ENCODE data around the gene OTOG.

OTOG gene

DNA sequence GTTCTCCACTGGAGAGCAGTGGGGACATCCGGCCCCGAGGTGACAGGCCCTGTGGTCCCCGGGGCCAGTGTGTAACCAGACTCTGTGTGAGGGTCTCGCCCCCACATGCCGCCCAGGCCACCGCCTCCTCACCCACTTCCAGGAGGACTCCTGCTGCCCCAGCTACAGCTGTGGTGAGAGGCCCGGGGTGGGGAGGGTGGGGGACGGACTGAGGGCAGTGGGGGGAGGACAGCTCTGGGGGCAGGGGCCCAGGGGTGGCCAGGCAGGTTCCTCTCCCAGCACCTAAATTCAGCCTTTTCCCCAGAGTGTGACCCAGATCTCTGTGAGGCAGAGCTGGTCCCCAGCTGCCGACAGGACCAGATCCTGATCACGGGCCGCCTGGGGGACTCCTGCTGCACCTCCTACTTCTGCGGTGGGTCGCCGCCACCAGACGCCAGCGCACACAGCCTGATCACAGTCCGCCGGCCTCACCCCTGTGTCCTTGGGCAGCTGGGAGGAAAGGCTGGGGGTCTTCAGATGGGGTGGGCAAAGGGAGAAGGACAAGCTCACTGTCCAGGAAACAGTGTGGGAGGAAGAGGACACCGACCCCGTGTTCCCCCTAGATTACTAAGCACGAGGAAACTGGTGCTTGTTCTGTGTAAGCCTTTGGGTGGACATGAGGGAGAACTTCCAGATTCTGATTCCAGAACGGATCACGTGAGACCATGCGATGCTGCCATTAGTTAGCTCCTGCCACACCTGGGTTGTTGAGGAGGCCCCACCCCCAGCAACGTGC is 87.9 kb downstream of the OTOG start:
- no peak for DNase-seq

DNA sequence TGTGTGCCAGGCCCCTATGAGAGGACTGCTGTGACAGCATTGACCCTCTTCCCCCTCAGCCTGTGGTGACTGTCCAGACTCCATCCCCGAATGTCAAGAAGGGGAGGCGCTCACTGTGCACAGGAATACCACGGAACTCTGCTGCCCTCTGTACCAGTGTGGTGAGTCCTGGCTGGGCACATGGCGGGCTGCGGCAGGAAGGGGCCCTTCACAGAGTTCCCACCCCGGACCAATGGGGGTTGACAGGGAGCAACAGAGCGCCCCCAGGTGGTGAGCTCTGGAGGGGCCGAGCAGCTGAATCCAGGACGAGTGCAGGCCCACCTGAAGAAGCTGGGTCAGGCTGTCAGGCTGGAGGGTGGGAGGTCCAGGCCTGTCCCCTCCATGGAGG is 88.5 kb downstream of the OTOG start:
- no peak for DNase-seq

DNA sequence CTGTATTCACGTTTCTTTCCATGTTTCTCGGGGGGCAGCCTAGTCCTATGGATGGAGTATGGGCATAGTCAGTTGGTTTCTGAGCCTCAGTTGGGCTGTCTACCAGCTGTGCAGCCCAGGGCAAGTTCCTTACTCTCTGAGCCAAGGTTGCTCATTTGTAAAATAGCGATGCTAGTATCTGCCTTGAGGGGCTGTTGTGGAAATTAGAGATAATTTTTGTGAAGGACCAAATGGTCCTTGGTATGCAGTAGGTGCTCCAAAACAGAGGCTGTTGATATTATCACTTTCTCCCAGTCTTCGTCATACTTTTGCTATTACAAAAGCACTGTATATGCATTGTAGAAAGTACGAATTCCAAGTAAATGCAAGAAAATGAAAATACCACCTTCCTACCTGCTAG is 89.7 kb downstream of the OTOG start:
- DNase-seq: no peak

DNA sequence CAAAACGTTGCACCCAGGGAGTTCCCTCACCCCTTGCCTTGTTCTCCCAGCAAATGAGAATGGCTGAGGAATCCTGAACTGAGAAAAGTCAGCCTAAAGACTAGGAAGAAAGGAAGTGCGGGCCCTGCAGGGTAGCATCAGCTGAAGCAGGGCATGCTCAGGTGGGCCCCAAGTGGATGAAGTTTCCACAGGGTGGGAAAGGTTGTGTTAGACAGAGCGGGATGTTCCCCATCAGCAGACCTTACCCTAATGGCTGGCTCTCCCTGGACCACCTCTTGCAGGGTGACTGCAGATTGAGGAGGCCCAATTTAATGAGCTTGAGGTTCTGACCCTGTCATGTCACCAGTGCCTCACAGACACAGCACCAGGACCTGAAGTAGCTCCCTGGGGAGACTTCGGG is 90.8 kb downstream of the OTOG start:
- DNase-seq: no peak

DNA sequence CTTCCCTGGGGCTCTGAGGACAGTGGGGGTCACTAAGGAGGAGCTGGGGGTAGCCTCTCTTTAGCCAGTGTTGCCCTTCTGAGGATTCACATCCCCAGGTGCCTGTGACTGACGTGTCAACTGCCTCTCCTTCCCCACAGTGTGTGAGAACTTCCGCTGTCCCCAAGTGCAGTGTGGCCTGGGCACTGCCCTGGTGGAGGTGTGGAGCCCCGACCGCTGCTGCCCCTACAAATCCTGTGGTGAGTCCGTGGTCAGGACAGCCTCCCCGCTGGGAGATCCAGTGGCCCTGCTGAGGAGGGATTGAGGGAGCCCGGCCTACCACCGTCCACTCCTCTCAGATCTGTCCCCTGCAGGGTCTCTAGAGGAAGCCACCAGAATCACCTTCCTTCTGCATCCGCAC is 91.3 kb downstream of the OTOG start:
- DNase-seq: no peak

DNA sequence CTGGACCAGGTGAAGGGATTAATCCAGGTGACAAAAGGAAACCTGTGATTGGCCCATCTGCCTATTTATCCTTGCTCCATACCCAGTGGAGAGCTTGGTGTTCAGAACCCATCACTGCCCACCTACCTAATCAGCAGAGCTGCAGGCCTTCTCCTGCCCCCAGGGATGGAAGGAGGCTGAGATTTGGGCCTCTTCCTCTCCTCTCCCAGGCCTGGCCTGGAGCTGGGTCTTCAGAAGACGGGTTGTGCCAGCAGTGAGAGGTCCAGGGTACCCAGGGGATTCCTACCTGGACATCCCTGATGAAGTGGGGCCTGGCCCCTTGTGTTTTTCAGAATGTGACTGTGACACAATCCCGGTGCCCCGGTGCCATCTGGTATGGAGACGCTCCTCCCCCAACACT is 92.0 kb downstream of the OTOG start:
- no peak for DNase-seq

DNA sequence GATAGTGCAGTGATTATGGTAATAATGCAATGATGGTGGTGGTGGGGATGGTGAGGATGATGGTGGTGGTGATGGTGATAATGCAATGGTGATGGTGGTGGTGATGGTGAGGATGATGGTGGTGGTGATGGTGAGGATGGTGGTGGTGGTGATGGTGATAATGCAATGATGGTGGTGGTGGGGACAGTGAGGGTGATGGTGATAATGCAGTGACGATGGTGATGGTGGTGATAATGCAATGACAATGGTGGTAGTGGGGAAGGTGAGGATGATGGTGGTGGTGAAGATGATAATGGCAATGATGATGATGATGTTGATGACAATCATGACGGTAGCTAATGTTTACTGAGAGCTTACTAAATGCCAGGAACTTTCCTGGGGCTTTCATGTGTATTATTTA is 92.7 kb downstream of the OTOG start:
- DNase-seq: no peak

DNA sequence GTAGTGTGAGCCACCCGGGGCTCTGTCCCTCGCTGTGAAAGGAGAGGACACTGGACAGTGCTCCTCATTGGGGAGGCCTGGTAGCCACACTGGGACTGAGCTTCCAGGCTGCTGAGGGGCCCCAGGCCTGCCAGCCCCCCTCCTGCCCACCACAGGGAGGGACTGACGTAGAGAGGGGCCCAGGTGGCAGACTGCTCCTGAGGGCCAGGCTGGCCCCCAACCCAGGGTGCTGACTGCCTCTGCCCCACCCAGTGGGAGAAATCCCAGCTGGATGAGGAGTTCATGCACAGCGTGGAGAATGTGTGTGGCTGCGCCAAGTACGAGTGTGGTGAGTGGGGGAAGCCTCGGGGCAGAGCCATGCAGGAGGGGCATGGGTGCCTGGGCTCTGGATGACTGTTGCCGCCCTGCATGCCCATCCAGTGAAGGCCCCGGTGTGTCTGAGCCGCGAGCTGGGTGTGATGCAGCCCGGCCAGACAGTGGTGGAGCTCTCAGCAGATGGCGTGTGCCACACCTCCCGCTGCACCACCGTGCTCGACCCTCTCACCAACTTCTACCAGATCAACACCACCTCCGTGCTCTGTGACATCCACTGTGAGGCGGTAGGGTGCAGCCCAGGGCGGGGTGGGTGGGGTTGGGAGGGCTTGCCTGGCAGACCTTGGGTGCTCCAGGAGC is 93.6 kb downstream of the OTOG start:
- DNase-seq: no peak

DNA sequence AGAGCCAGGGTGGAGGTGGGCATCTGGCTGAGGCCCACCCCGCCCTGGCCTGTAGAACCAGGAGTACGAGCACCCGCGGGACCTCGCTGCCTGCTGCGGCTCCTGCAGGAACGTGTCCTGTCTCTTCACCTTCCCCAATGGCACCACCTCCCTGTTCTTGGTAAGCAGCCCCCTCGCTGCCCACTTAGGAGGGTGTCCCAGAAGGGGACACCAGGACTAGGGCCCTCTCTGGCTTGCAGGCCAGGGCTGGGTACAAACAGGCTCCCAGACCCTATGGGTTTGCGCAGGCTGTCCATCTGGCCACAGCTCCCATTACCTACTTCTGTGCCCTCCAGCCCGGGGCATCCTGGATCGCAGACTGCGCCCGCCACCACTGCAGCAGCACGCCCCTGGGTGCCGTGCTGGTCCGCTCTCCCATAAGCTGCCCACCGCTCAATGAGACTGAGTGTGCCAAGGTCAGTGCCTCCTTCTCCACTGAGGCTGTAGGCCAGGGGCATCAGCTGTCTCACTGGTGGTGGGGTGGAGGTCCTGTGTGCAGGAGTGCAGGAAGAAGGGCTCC is 94.8 kb downstream of the OTOG start:
- DNase-seq: no peak

DNA sequence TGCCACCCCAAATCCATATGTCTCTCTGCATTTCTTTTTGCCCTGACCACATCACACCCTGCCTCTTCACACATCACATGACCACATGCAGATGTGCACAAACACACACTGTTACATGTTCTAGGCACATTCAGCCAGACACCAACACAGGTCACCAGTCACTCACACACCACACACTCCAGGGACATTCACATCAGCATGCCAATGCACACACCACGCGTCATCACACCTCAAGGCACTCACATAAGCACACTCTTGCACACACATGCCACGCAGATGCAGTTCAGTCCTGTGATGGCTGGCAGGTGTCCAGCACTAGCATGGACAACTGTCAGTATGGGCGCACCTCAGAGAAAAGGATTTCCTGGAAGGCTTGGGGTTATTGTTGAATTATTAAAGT is 95.3 kb downstream of the OTOG start:
- no peak for DNase-seq

DNA sequence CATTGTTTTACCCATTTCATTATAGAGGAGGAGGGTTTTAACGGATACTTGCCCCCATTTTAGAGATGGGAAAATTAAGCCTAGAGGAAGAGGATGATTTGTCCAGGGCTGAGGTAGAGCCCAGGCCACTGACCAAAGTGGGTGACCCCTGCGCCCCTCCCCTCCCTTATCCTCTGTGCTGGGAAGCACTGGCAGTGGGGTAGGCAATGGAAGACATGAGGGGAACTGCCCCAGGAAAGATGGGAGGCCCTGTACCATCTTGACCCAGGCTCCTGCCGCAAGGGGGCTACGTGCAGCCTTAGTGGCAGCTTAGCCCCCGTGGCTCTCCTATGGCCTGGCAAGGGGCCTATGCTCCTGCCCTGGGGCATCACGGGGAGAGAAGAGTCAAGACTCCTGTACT is 95.9 kb downstream of the OTOG start:
- DNase-seq: no peak

DNA sequence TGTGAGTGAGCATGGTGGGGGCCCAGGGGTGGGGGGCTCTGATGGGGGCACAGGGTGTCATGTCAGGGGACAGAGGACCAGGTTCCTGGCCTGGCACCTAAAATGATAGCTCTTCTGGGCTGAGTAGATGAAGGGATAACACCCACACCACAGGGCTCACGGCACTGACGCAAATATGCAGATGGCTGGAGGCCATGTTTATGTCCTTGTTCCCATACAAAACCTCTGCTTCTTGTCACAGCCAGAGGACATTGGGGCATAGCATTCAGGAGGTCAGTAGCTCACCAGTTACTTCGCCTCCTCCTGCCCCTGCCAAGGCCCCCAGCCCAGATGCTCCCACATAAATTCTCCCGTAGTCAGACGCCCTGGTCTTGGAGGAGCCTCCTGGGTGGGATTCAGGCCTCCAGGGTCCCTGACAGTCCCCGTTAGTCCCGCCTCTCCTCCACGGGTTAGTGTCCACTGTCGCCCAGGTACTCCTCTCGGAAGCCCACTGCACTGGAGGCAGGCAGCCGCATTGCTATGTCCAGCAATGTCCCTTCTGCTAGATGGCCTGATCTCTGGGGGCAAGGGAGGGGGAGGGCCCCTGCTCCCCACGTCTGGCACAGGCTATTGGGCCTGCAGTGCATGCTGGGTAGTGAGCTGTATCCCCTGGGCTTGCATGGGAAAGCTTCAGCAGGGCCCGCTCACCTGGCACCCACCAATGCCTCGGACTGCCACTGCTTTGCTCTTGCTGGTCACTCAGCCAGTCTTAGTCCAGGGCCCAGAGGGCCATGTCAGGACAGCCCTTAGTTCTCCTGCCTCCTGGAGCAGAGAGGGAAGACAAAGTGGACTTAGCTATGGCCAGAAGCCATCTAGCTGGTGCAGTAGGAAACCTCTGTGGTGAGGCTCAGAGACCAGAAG is 96.7 kb downstream of the OTOG start:
- no peak for DNase-seq

DNA sequence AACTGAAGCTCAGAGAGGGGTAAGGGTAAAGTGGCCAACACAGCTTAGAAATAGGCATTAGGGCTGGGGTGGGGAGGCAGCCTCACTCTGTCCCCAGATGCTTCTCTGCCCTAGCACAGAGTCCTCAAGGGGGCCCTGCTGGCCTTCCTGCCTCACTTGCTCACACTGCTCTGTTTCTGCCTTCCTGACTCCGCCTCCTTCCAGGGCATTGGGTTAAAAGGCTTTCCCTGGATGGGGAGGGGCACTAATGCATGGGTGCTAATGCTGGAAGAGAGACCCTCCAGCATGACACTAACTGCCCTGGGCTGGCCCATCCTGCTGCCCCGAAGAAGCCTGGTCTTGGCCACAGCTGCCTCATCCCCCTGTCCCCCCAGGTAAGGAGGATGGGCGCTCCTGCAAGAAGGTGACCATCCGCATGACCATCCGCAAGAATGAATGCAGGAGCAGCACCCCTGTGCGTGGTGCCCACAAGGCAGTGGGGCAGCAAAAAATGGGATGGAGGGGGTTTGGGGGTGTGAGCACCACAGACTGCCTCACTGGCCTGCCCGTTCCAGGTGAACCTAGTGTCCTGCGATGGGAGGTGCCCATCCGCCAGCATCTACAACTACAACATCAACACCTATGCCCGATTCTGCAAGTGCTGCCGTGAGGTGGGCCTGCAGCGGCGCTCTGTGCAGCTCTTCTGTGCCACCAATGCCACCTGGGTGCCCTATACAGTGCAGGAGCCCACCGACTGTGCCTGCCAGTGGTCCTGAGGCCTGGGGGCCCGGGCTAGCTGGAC is 98.3 kb downstream of the OTOG start:
- DNase-seq: no peak

DNA sequence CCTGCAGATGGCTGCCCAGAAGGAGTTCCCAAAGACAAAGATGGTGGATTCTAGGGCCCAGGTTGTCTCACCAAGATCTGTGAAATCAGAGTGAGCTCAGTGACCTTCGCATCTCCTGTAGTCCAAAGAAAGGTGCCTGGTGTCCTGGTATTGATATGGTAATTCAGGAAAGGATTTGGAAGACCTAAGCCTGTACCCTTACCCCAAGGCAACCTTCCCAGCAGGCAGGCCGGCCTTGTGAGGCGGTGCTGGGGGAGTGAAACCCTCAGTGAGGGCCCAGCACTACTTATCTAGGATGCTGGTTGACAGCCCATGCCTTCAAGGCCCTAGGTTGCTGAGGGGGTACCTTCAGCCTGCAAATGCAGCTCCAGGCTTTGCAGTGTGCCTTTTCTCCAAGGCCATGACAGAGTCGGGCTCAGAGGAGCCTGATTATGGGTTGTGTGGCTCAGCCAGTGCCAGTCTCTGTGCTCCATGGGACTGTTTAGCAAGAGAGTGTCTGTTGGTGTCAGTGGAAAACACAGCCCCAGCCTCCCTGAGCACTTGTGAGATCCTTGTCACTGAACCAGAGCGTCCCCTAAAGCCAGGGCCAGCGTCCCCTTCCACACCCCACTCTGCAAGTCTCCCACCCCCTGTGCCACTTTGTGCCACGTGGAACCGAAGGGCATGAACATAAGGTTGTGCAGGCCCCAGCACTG is 99.5 kb downstream of the OTOG start:
- DNase-seq: no peak

DNA sequence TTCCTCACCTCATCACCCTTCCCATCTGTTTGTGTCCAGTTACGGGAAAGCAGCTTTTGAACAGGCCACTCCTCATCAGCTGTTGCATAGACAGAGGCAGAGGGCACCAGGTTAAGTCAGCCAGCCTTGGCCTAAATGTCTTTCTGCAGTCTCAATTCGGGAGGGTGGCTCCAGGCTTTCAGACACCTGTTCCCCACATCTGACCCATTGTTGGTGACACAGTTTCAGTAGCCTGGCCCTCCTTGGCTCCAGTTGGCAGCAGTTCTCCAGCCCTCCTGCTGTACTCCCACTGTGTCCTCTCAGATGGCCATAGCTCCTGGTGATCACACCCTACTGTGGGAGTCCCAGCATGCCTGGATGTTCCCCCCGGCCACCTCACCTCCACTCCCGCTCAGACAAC is 101.5 kb downstream of the OTOG start:
- DNase-seq: no peak

DNA sequence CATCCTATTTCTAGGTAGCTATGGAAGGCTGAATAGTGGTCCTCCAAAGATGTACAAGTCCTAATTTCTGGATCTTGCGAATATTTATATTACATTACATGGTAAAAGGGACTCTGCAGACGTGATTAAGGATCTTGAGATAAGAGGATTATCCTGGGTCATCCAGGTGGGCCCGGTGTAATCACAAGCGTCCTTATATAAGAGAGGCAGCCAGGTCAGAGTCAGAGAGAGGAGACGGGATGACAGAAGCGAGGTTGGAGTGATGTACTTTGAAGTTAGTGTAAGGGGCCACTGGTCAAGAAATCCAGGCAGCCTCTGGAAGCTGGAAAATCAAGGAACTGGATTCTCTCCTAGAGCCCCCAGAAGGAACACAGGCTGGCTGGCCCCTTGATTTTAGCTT is 102.2 kb downstream of the OTOG start:
- no peak for DNase-seq

DNA sequence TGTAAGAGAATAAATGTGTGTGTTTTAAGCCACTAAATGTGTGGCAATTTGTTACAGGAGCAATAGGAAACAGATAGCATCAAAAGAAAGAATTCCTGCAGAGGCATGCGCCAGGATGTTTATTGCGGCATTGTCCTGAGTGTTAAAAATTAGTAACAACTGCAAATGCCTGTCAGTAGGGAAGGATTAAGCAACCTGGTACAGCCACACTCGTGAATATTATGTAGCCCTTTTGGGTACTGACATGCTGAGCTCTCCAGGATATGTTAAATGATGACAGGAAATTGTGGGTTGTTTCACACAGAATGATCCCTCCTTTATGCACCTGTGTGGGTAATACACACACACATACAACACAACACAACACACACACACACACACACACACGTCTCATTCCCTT is 102.6 kb downstream of the OTOG start:
- DNase-seq: no peak

DNA sequence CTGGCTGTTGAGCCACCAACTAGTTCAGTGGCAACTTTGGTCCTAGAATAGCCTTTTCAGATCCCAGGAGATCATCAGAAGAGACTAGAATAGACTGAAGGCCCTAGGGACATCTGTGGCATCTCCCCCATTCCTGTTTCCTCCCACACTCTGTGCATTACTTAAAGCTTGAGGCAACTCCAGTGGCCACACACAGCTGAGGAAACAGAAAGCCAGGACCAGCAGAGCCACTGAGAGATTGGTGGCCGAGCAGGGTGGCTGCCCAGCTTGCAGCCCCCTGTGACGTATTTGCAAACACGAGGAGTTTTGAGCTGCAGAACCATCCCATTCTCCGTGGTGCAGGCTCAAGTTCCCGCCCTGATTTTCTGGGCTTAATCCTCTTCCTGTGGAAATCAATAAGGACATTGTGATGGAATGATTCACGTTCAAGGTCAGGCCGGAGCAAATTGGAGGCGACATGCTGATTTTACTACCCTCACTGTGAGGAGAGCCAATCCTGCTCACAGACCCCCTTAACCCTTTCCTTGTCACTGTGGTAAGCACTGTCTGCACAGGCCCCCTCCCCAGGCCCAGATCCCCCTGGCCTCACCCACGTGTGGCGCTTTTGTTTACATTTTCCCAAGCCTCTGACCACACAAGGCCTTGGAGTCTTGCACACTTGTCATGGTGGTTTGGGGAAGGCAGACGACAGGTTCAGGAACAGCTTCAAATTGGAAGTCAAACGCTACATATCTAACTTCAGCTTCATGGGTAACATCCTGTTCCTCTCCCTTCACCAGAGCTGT is 103.3 kb downstream of the OTOG start:
- DNase-seq: no peak

DNA sequence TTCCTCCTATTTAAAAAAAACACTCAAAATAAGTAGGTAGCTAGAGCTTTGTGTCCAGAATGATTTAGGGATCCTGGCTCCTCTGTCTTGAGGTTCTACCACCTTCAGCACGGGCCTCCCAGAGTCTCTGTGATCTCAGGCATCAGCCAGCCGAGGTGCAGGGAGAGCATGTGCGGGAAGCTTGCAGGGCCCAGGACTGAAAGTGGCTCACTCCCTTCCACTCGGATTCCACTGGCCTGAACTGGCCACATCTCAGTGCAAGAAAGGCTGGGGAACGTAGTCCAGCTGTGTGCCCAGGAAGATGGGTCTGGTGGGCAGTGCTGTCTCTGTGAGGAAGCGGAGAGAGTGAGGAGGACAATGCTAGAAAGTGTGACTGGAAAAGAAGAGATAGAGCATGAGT is 104.0 kb downstream of the OTOG start:
- no peak for DNase-seq

DNA sequence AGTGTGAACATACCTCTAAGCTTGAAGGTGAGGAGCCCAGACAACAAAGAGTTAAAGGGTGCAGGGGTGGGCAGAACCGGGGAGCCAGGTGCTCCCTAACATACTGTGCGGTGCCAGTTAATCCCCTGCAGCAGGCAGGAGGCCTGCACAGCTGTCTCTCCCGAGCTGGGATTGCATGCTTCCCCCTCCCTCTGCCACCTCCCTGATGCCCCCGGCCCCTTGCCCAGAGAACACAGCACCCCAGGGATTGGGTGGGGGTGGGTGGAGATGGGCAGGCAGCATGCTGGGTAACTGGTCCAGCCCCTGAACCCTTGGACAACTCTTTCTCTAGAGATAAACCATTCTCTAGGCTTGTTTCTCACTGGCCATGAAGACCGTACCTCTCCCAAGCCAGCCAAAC is 104.6 kb downstream of the OTOG start:
- no peak for DNase-seq

DNA sequence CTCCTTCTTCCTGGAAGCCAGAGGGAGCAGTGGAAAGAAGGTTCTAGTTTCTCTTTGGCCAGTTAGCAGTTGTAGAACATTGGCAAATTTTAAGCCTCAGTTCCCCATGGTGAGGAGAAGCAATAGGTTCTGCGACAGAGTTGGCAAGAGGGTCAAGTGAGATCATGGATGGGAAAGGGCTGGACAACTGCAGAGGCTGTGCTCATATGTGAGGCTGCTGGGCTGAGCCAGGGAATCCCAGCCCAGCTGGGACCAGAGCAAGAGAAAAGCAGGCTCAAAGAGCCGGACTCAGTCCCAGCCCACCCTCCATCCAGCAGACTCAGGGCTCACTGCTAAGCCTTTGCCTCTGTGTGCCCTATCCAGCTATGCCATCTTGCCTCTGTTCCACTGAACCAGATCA is 105.5 kb downstream of the OTOG start:
- DNase-seq: no peak
